Measurements from ENCODE around the gene IRF8.

GRCh38 chr16:85959686-85960085 is 60.7 kb downstream of the IRF8 start:
- no peak for TF ChIP-seq TAF1 (IDR thresholded peaks at IDR 0.05; ENCODE audit: borderline replicate concordance, low read depth, low read length)
- no peak for TF ChIP-seq EZH2phosphoT487 (IDR thresholded peaks at IDR 0.05; ENCODE audit: borderline replicate concordance, low read depth)
- TF ChIP-seq CTCF (IDR thresholded peaks at IDR 0.05), result no peak
- TF ChIP-seq ELF1 (IDR thresholded peaks at IDR 0.05), result no peak
- TF ChIP-seq RFX5 (IDR thresholded peaks at IDR 0.05; ENCODE audit: low read length), result no peak
- TF ChIP-seq, protein P1, sequence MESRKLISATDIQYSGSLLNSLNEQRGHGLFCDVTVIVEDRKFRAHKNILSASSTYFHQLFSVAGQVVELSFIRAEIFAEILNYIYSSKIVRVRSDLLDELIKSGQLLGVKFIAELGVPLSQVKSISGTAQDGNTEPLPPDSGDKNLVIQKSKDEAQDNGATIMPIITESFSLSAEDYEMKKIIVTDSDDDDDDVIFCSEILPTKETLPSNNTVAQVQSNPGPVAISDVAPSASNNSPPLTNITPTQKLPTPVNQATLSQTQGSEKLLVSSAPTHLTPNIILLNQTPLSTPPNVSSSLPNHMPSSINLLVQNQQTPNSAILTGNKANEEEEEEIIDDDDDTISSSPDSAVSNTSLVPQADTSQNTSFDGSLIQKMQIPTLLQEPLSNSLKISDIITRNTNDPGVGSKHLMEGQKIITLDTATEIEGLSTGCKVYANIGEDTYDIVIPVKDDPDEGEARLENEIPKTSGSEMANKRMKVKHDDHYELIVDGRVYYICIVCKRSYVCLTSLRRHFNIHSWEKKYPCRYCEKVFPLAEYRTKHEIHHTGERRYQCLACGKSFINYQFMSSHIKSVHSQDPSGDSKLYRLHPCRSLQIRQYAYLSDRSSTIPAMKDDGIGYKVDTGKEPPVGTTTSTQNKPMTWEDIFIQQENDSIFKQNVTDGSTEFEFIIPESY (IDR thresholded peaks at IDR 0.05; ENCODE audit: borderline replicate concordance, low read depth), result no peak
- no peak for TF ChIP-seq MAX (IDR thresholded peaks at IDR 0.05; ENCODE audit: low read depth)

Data from SK-N-SH (cell line).